ENCODE data around the gene PPP4R2. TPM values are rescaled to one million over a fixed set of nuclear protein-coding genes. Genes with fewer than 3 reads are reported as not detected.
A peak's percentile ranks its signal among the peaks of the same experiment; 100 is the strongest.

PPP4R2 gene
- total RNA-seq, 1 donor from 2014 or later: 55.5 TPM

GRCh38 chr3:72960812-72961518, 35.6 kb upstream of the PPP4R2 start:
- DNase-seq: peak; percentile 38
- H3K9me3 ChIP-seq (replicated peaks): no peaks in the 10 kb centered on the region
- H3K27ac ChIP-seq (replicated peaks): peak overlapping the region; percentile 89
- H3K36me3 ChIP-seq: no peaks in the 10 kb centered on the region
- peaks cover 50% of the 10 kb centered on the region for H3K4me1 ChIP-seq
- TF ChIP-seq CTCF (IDR thresholded peaks at IDR 0.05; ENCODE audit: borderline replicate concordance): no peak
- peak overlapping the region; percentile 20 for H3K4me3 ChIP-seq
- H3K27me3 ChIP-seq (ENCODE audit: low read depth): no peaks in the 10 kb centered on the region
- intact Hi-C loops (cut with micrococcal nuclease): no loop called here

GRCh38 chr3:72961752-72962151, 34.9 kb upstream of the PPP4R2 start:
- no peak for DNase-seq
- Histone ChIP-seq H3K9me3 (replicated peaks) (no peaks in the 10 kb centered on the region), H3K4me3 (no peak overlapping the region), H3K27me3 (ENCODE audit: low read depth) (no peaks in the 10 kb centered on the region), H3K27ac (replicated peaks) (peak overlapping the region; percentile 89), H3K36me3 (no peaks in the 10 kb centered on the region), H3K4me1 (peaks cover 50% of the 10 kb centered on the region)
- intact Hi-C loops (cut with micrococcal nuclease): no loop called here
- TF ChIP-seq CTCF (IDR thresholded peaks at IDR 0.05; ENCODE audit: borderline replicate concordance): no peak

- peak overlapping the region; percentile 89 for H3K27ac ChIP-seq (replicated peaks)
- no peak for TF ChIP-seq CTCF (IDR thresholded peaks at IDR 0.05; ENCODE audit: borderline replicate concordance)
- H3K4me3 ChIP-seq: no peak overlapping the region
- DNase-seq: no peak
- H3K9me3 ChIP-seq (replicated peaks): no peaks in the 10 kb centered on the region
- no peaks in the 10 kb centered on the region for H3K36me3 ChIP-seq
- no peaks in the 10 kb centered on the region for H3K27me3 ChIP-seq (ENCODE audit: low read depth)
- intact Hi-C loops (cut with micrococcal nuclease): no loop called here
- H3K4me1 ChIP-seq: peaks cover 44% of the 10 kb centered on the region
Measured at GRCh38 chr3:72962317-72962716, 34.3 kb upstream of the PPP4R2 start.

GRCh38 chr3:72964633-72965032, 32.0 kb upstream of the PPP4R2 start:
- H3K4me3 ChIP-seq: no peak overlapping the region
- no peak overlapping the region for H3K27ac ChIP-seq (replicated peaks)
- intact Hi-C loops (cut with micrococcal nuclease): no loop called here
- no peaks in the 10 kb centered on the region for H3K27me3 ChIP-seq (ENCODE audit: low read depth)
- no peaks in the 10 kb centered on the region for H3K36me3 ChIP-seq
- no peak for TF ChIP-seq CTCF (IDR thresholded peaks at IDR 0.05; ENCODE audit: borderline replicate concordance)
- no peak for DNase-seq
- H3K4me1 ChIP-seq: peaks cover 23% of the 10 kb centered on the region
- no peaks in the 10 kb centered on the region for H3K9me3 ChIP-seq (replicated peaks)

GRCh38 chr3:72968266-72968664, 28.3 kb upstream of the PPP4R2 start:
- Histone ChIP-seq H3K4me1 (no peaks in the 10 kb centered on the region), H3K36me3 (no peaks in the 10 kb centered on the region), H3K9me3 (replicated peaks) (no peaks in the 10 kb centered on the region), H3K27me3 (ENCODE audit: low read depth) (no peaks in the 10 kb centered on the region), H3K4me3 (no peak overlapping the region), H3K27ac (replicated peaks) (no peak overlapping the region)
- no peak for DNase-seq
- no peak for TF ChIP-seq CTCF (IDR thresholded peaks at IDR 0.05; ENCODE audit: borderline replicate concordance)
- intact Hi-C loops (cut with micrococcal nuclease): no loop called here
